Measurements from ENCODE around the gene VGF. TPM values are rescaled to one million over a fixed set of nuclear protein-coding genes. Genes with fewer than 3 reads are reported as not detected.

The VGF gene
- total RNA-seq, 1 donor from 2014 or later: 0.11 TPM

- DNase-seq (no peak), ATAC-seq (ENCODE audit: low read depth) (no peak)
- H3K4me1 Mint-ChIP-seq: peaks cover 41% of the 10 kb centered on the region
- TF ChIP-seq CTCF (IDR thresholded peaks at IDR 0.05): no peak
- H3K9me3 Mint-ChIP-seq: no peaks in the 10 kb centered on the region
- CTCF ChIA-PET: no interaction called here
- POLR2A ChIA-PET: interaction anchor here (0.7 kb wide), 2 partner anchors 29 to 265 kb away, joined by 3 read pairs; no protein-coding TSS in a partner anchor
- no peak overlapping the region for H3K27ac Mint-ChIP-seq
- peaks cover 64% of the 10 kb centered on the region for H3K27me3 Mint-ChIP-seq
- intact Hi-C loops (cut with micrococcal nuclease): no loop called here
- no peak overlapping the region for H3K4me3 Mint-ChIP-seq
- H3K36me3 Mint-ChIP-seq (ENCODE audit: low read depth): no peaks in the 10 kb centered on the region
Observed at GRCh38 chr7:101175664-101176063, 10.3 kb upstream of the VGF start.

- Mint-ChIP-seq H3K9me3 (no peaks in the 10 kb centered on the region), H3K27me3 (peaks cover 71% of the 10 kb centered on the region), H3K4me3 (peak overlapping the region; percentile 8), H3K27ac (no peak overlapping the region), H3K4me1 (peaks cover 49% of the 10 kb centered on the region), H3K36me3 (ENCODE audit: low read depth) (no peaks in the 10 kb centered on the region)
- intact Hi-C loops (cut with micrococcal nuclease): no loop called here
- no peak for ATAC-seq (ENCODE audit: low read depth)
- no peak for TF ChIP-seq CTCF (IDR thresholded peaks at IDR 0.05)
- POLR2A ChIA-PET: interaction anchor here (0.6 to 1.3 kb wide), 3 partner anchors 10 to 745 kb away, joined by 3 to 4 read pairs (median 4); no protein-coding TSS in a partner anchor
- DNase-seq: no peak
- CTCF ChIA-PET: interaction anchor here (0.8 to 1.3 kb wide), 3 partner anchors 18 to 30 kb away, joined by 3 to 6 read pairs (median 3); no protein-coding TSS in a partner anchor
Observed at GRCh38 chr7:101174322-101174854, 9.0 kb upstream of the VGF start.

- TF ChIP-seq CTCF (IDR thresholded peaks at IDR 0.05): no peak
- peak; percentile 46 for DNase-seq
- CTCF ChIA-PET: interaction anchor here (0.8 to 1.3 kb wide), 3 partner anchors 19 to 30 kb away, joined by 3 to 6 read pairs (median 3); no protein-coding TSS in a partner anchor
- POLR2A ChIA-PET: interaction anchor here (0.5 to 1.3 kb wide), 3 partner anchors 10 to 50 kb away, joined by 4 to 11 read pairs (median 4); no protein-coding TSS in a partner anchor
- peak; percentile 53 for ATAC-seq (ENCODE audit: low read depth)
- Mint-ChIP-seq H3K9me3 (no peaks in the 10 kb centered on the region), H3K4me1 (peaks cover 48% of the 10 kb centered on the region), H3K36me3 (ENCODE audit: low read depth) (no peaks in the 10 kb centered on the region), H3K27ac (no peak overlapping the region), H3K27me3 (peaks cover 71% of the 10 kb centered on the region), H3K4me3 (peak overlapping the region; percentile 8)
- intact Hi-C loops (cut with micrococcal nuclease): loop anchor here (2.0 kb wide), 1 partner anchor 71 kb away; the partner anchor contains the start of gene FIS1
Observed at GRCh38 chr7:101173752-101174244, 8.4 kb upstream of the VGF start.

- DNase-seq: no peak
- H3K27ac Mint-ChIP-seq: no peak overlapping the region
Observed at GRCh38 chr7:101172854-101173751, 7.7 kb upstream of the VGF start.

More at GRCh38 chr7:101172854-101173751, 7.7 kb upstream of the VGF start:
- ChIA-PET POLR2A (interaction anchor here (0.5 to 1.3 kb wide), 2 partner anchors 9 to 12 kb away, joined by 4 to 11 read pairs; no protein-coding TSS in a partner anchor), CTCF (interaction anchor here (0.8 to 1.3 kb wide), 3 partner anchors 19 to 30 kb away, joined by 3 to 6 read pairs (median 3); no protein-coding TSS in a partner anchor)
- no peak overlapping the region for H3K4me3 Mint-ChIP-seq
- no peak for ATAC-seq (ENCODE audit: low read depth)
- peaks cover 73% of the 10 kb centered on the region for H3K27me3 Mint-ChIP-seq
- intact Hi-C loops (cut with micrococcal nuclease): loop anchor here (2.0 kb wide), 1 partner anchor 72 kb away; the partner anchor contains the start of gene FIS1
- no peak for TF ChIP-seq CTCF (IDR thresholded peaks at IDR 0.05)
- peaks cover 49% of the 10 kb centered on the region for H3K4me1 Mint-ChIP-seq
- no peaks in the 10 kb centered on the region for H3K36me3 Mint-ChIP-seq (ENCODE audit: low read depth)
- no peaks in the 10 kb centered on the region for H3K9me3 Mint-ChIP-seq
